HL-60 (cell line): ENCODE measurements around the gene SYT12.

Experiments used
- DNase-seq, 2 experiments: peaks; one replicate each; pipeline ENCODE4 v3.0.0-alpha.2; 2010 to 2020; ENCODE audit warnings: low read depth in 1 of 2, low spot score in 1 of 2
- H3K27ac ChIP-seq: fragments of 250-450 bp; sonication (Bioruptor Pico); replicated peaks from 2 replicates; pipeline ENCODE4 v1.5.1; 2020; ENCODE audit warnings: mild to moderate bottlenecking, moderate library complexity
- H3K27me3 ChIP-seq: fragments of 250-450 bp; sonication (Bioruptor Pico); 2 replicates; pipeline ENCODE4 v1.5.1; 2021; ENCODE audit warnings: mild to moderate bottlenecking, moderate library complexity; ENCODE audit not compliant: insufficient read depth, poor library complexity, severe bottlenecking
- H3K4me3 ChIP-seq: replicated peaks from 2 replicates; pipeline ENCODE4 v1.5.1; 2011; ENCODE audit warnings: mild to moderate bottlenecking, control low read depth, low read length; ENCODE audit not compliant: insufficient read depth
- GABPA ChIP-seq: IDR thresholded peaks from 2 replicates; pipeline ENCODE4 v1.6.1; 2012; ENCODE audit warnings: low read depth
- POLR2AphosphoS5 ChIP-seq: IDR thresholded peaks from 2 replicates; pipeline ENCODE4 v1.6.1; 2012; ENCODE audit warnings: low read depth
- SPI1 ChIP-seq: IDR thresholded peaks from 2 replicates; pipeline ENCODE4 v1.6.1; 2012; ENCODE audit warnings: low read depth, mild to moderate bottlenecking, borderline replicate concordance
- TF ChIP-seq, protein P1 (sequence below): IDR thresholded peaks from 2 replicates; pipeline ENCODE4 v1.6.1; 2012; ENCODE audit warnings: low read depth; ENCODE audit not compliant: insufficient replicate concordance
- TF ChIP-seq, protein P2 (sequence below): IDR thresholded peaks from one replicate; pipeline ENCODE4 v1.5.1; 2011; ENCODE audit warnings: low read length, control low read depth, inconsistent platforms; ENCODE audit not compliant: insufficient read depth

SYT12 gene

DNA sequence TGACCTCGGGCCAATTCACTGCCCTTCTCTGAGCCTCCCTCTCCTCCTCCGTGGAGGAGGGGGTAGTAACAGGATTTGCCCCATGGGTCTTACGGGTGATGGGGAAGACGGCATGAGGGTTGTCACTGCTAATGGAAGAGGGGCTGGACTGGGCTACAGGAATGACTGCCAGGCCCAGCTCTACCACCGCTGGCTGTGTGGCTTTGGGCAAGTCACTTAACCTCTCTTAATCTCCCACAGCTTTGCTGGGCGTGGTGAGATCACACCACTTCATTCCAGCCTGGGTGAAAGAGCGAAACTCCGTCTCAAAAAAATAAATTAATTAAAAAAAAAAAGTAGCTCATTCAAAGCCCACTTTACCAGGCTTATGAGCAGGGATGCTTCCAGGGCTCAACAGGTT, 2.8 kb downstream of the SYT12 start:
- Histone ChIP-seq H3K27me3 (peaks cover 60% of the 10 kb centered on the region), H3K4me3 (no peak overlapping the region), H3K27ac (no peak overlapping the region)
- TF ChIP-seq, protein P1, sequence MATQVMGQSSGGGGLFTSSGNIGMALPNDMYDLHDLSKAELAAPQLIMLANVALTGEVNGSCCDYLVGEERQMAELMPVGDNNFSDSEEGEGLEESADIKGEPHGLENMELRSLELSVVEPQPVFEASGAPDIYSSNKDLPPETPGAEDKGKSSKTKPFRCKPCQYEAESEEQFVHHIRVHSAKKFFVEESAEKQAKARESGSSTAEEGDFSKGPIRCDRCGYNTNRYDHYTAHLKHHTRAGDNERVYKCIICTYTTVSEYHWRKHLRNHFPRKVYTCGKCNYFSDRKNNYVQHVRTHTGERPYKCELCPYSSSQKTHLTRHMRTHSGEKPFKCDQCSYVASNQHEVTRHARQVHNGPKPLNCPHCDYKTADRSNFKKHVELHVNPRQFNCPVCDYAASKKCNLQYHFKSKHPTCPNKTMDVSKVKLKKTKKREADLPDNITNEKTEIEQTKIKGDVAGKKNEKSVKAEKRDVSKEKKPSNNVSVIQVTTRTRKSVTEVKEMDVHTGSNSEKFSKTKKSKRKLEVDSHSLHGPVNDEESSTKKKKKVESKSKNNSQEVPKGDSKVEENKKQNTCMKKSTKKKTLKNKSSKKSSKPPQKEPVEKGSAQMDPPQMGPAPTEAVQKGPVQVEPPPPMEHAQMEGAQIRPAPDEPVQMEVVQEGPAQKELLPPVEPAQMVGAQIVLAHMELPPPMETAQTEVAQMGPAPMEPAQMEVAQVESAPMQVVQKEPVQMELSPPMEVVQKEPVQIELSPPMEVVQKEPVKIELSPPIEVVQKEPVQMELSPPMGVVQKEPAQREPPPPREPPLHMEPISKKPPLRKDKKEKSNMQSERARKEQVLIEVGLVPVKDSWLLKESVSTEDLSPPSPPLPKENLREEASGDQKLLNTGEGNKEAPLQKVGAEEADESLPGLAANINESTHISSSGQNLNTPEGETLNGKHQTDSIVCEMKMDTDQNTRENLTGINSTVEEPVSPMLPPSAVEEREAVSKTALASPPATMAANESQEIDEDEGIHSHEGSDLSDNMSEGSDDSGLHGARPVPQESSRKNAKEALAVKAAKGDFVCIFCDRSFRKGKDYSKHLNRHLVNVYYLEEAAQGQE, result no peak
- TF ChIP-seq GABPA (no peak), POLR2AphosphoS5 (no peak), SPI1 (no peak)
- TF ChIP-seq, protein P2, sequence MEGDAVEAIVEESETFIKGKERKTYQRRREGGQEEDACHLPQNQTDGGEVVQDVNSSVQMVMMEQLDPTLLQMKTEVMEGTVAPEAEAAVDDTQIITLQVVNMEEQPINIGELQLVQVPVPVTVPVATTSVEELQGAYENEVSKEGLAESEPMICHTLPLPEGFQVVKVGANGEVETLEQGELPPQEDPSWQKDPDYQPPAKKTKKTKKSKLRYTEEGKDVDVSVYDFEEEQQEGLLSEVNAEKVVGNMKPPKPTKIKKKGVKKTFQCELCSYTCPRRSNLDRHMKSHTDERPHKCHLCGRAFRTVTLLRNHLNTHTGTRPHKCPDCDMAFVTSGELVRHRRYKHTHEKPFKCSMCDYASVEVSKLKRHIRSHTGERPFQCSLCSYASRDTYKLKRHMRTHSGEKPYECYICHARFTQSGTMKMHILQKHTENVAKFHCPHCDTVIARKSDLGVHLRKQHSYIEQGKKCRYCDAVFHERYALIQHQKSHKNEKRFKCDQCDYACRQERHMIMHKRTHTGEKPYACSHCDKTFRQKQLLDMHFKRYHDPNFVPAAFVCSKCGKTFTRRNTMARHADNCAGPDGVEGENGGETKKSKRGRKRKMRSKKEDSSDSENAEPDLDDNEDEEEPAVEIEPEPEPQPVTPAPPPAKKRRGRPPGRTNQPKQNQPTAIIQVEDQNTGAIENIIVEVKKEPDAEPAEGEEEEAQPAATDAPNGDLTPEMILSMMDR, result no peak
- no peak for DNase-seq

DNA sequence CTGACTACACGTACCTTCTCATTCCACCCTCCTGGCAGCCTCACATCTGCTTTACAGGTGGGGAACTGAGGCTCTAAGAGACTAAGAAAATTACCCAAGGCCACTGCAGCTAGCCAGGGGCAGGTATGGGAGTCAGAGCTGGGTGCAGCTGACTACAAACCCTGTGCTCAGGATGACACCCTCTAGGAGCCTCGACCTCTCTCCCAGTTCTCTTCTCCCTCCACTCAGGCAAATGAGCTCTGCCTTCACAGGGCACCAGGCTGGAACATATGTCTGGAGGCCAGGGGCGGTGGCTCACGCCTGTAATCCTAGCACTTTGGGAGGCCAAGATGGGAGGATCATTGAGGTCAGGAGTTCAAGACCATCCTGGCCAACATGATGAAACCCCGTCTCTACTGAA, 4.0 kb downstream of the SYT12 start:
- Histone ChIP-seq H3K4me3 (no peak overlapping the region), H3K27me3 (peaks cover 59% of the 10 kb centered on the region), H3K27ac (no peak overlapping the region)
- TF ChIP-seq, protein P2, result no peak
- TF ChIP-seq, protein P1, result no peak
- no peak for TF ChIP-seq GABPA
- TF ChIP-seq POLR2AphosphoS5, result no peak
- no peak for TF ChIP-seq SPI1
- no peak for DNase-seq

DNA sequence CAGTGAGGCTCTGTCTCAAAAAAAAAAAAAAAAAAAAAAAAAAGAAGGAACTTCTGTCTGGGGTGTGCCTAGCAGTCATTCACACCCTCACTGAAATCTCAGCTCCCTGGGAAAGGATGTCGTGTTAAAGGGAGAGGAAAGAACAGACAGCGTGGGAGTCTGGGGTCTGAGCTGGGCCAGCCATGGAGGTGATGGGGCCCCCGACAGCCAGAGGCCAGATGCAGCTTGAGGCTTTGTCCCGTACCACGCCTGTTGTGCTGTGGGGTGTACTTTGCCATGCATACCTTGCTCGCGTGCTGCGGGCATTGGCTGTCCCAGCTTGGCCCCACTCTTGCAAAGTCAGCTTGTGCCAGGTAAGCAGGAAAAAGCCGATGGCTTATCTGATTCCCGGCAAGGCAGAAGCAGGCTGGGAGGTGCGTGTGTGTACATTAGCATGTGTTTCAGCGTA, 4.6 kb downstream of the SYT12 start:
- DNase-seq, result no peak
- peaks cover 61% of the 10 kb centered on the region for H3K27me3 ChIP-seq
- H3K27ac ChIP-seq, result no peak overlapping the region

More for the DNA sequence above, 4.6 kb downstream of the SYT12 start:
- H3K4me3 ChIP-seq, result no peak overlapping the region
- TF ChIP-seq SPI1 (no peak), GABPA (no peak), POLR2AphosphoS5 (no peak)
- TF ChIP-seq, protein P1, result no peak
- TF ChIP-seq, protein P2, result no peak
